Subcutaneous adipose tissue (tissue), 4 donors: ENCODE measurements around the gene ABCC5. TPM values are rescaled to one million over a fixed set of nuclear protein-coding genes. Genes with fewer than 3 reads are reported as not detected.

Source experiments
- CTCF ChIP-seq: fragments of 450-650 bp; IDR thresholded peaks from one replicate; pipeline ENCODE4 v1.5.1; 2016; ENCODE audit warnings: low read depth, mild to moderate bottlenecking, control low read depth, antibody characterized with exemption, moderate library complexity
- total RNA-seq, 4 donors: library from RNA; depleted of rRNA; stranded (reverse); fragments of >200 nt; gene quantifications; one replicate each; pipeline ENCODE4 v1.1.0, GENCODE V29; 2016

Gene ABCC5
- total RNA-seq, 4 donors from 2014 or later, result 17.9 to 61.9 (median 28.1) TPM

GRCh38 chr3:183959214-183959613 lies 58.5 kb downstream of the ABCC5 start:
- TF ChIP-seq CTCF, result no peak

GRCh38 chr3:183958775-183959174 lies 58.9 kb downstream of the ABCC5 start:
- TF ChIP-seq CTCF, result no peak

GRCh38 chr3:183958226-183958625 lies 59.5 kb downstream of the ABCC5 start:
- no peak for TF ChIP-seq CTCF

GRCh38 chr3:183954875-183955274 lies 62.8 kb downstream of the ABCC5 start:
- no peak for TF ChIP-seq CTCF

GRCh38 chr3:183953471-183954070 lies 64.1 kb downstream of the ABCC5 start:
- TF ChIP-seq CTCF, result no peak

- TF ChIP-seq CTCF, result no peak
Observed at GRCh38 chr3:183951459-183951858, 66.2 kb downstream of the ABCC5 start.

- no peak for TF ChIP-seq CTCF
Observed at GRCh38 chr3:183949690-183950089, 68.0 kb downstream of the ABCC5 start.
